Vagina (tissue), 2 donors: ENCODE results near the gene EPAS1. TPM values are rescaled to one million over a fixed set of nuclear protein-coding genes. Genes with fewer than 3 reads are reported as not detected.

Experiments used
- DNase-seq, 2 donors: peaks; one replicate each; pipeline ENCODE4 v3.0.0-alpha.2; 2017; ENCODE audit errors: extremely low spot score in 2 of 2
- H3K27ac ChIP-seq: fragments of 200-600 bp; sonication (generic); one replicate; pipeline ENCODE4 v1.5.1; 2019
- H3K27me3 ChIP-seq: fragments of 200-600 bp; sonication (generic); one replicate; pipeline ENCODE4 v1.5.1; 2019
- H3K36me3 ChIP-seq, 2 donors: fragments of 200-600 bp; sonication (generic); one replicate each; pipeline ENCODE4 v1.5.1; 2017 to 2019
- H3K4me1 ChIP-seq: fragments of 200-600 bp; sonication (generic); one replicate; pipeline ENCODE4 v1.5.1; 2019
- H3K4me3 ChIP-seq, 2 donors: fragments of 200-600 bp; sonication (generic); 1 replicate in 1 of 2; 2 replicates in 1 of 2; pipeline ENCODE4 v1.5.1; 2016 to 2019
- H3K9me3 ChIP-seq: fragments of 200-600 bp; sonication (generic); one replicate; pipeline ENCODE4 v1.5.1; 2019
- POLR2A ChIP-seq, 2 donors: fragments of 450-650 bp; IDR thresholded peaks; one replicate each; pipeline ENCODE4 v1.6.1; 2017; ENCODE audit warnings: antibody characterized with exemption in 2 of 2, mild to moderate bottlenecking in 2 of 2, moderate library complexity in 2 of 2
- POLR2AphosphoS5 ChIP-seq, 2 donors: sonication (generic); formaldehyde crosslinking; IDR thresholded peaks; one replicate each; pipeline ENCODE4 v1.9.0; 2017; ENCODE audit warnings: antibody characterized with exemption in 2 of 2, mild to moderate bottlenecking in 2 of 2, low read depth in 1 of 2; ENCODE audit not compliant: insufficient read depth in 1 of 2
- intact Hi-C: fragments of 100-400 bp; cut with DNase I; formaldehyde crosslinking; loops from one replicate; pipeline ENCODE4 v1.15.1; 2023
- total RNA-seq: library from RNA; depleted of rRNA; stranded (reverse); fragments of >200 nt; gene quantifications from one replicate; pipeline ENCODE4 v1.2.3, GENCODE V29; 2016
- TF ChIP-seq, protein P1 (sequence below), 3 experiments: fragments of 450-650 bp in 2 of 3; fragments of 200-600 bp in 1 of 3; sonication (generic) in 1 of 3; IDR thresholded peaks; one replicate each; pipeline ENCODE4 v1.5.1; 2017 to 2019; ENCODE audit warnings: antibody characterized with exemption in 3 of 3, mild to moderate bottlenecking in 2 of 3, moderate library complexity in 2 of 3

Gene EPAS1
- 222 TPM for total RNA-seq

DNA sequence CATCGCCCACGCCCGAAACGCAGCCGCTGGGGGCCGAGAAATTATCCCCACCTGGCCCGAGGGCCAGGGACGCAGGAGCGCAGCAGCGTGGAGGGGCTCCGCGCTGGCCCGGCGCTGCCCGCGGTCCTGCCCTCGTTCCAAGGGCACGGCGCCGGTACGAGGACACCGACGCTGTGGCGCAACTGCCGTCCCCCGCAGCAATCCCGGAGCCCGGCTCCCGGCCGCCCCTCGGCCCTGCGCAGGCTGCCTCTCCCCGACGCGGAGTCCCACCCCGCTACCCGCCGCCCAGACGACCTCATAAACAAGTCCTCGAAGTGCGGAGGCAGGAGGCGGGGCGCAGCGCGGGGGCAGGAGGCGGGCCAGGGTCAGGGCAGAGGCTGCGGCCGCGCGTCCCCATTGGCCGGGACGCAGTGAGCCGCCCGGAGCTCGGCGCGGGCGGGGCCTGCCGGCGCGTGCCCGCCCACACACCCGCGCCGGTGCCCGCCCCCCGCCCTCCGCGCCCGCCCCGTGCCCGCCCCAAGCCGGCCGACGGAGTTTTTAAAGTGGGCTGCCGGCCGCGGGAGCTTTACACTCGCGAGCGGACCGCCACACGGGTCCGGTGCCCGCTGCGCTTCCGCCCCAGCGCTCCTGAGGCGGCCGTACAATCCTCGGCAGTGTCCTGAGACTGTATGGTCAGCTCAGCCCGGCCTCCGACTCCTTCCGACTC, at the start of gene EPAS1:
TSS of gene EPAS1 (plus strand) at position 568 of the 706 bp plus-strand sequence. CDS start 505 bp downstream, outside the sequence.
- H3K36me3 ChIP-seq = no peaks in the 10 kb centered on the region
- TF ChIP-seq POLR2AphosphoS5 (IDR thresholded peaks at IDR 0.05; ENCODE audit: insufficient read depth in 1 of 2, low read depth in 1 of 2) (peak in 1 of 2 donors; percentile 88), POLR2A (IDR thresholded peaks at IDR 0.05) (peak; percentile 16 to 73)
- TF ChIP-seq, protein P1, sequence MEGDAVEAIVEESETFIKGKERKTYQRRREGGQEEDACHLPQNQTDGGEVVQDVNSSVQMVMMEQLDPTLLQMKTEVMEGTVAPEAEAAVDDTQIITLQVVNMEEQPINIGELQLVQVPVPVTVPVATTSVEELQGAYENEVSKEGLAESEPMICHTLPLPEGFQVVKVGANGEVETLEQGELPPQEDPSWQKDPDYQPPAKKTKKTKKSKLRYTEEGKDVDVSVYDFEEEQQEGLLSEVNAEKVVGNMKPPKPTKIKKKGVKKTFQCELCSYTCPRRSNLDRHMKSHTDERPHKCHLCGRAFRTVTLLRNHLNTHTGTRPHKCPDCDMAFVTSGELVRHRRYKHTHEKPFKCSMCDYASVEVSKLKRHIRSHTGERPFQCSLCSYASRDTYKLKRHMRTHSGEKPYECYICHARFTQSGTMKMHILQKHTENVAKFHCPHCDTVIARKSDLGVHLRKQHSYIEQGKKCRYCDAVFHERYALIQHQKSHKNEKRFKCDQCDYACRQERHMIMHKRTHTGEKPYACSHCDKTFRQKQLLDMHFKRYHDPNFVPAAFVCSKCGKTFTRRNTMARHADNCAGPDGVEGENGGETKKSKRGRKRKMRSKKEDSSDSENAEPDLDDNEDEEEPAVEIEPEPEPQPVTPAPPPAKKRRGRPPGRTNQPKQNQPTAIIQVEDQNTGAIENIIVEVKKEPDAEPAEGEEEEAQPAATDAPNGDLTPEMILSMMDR (IDR thresholded peaks at IDR 0.05) = no peak
- H3K4me3 ChIP-seq = peak within 1 kb of the TSS; percentile 73 to 94
- H3K4me1 ChIP-seq = peaks cover 23% of the 10 kb centered on the region
- intact Hi-C loops = loop anchor here (10.0 kb wide), 2 partner anchors 68 to 232 kb away; no protein-coding TSS in a partner anchor
- no peaks in the 10 kb centered on the region for H3K9me3 ChIP-seq
- no peaks in the 10 kb centered on the region for H3K27me3 ChIP-seq
- H3K27ac ChIP-seq = peak within 1 kb of the TSS; percentile 97
- peak in 1 of 2 donors; percentile 96 for DNase-seq

DNA sequence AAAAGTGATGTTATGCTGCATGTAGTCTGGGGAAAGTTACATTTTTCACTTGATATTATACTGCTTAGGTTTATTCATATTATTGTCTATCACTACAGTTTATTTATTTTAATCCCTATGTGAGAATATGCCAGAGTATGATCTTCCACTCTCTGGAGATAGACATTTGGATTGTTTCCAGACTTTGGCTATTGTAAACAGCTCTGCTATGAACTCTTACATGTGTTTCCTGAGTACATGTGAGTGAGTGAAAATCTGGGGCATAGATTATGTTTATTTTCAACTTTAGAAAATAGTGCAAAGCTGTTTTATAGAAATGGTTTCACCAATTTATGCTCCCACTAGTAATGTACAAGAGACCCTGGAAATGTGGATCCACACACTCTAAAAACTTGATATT, 49.0 kb upstream of the EPAS1 start:
- TF ChIP-seq, protein P1 (IDR thresholded peaks at IDR 0.05) = no peak
- TF ChIP-seq POLR2AphosphoS5 (IDR thresholded peaks at IDR 0.05; ENCODE audit: insufficient read depth in 1 of 2, low read depth in 1 of 2) (no peak), POLR2A (IDR thresholded peaks at IDR 0.05) (no peak)
- intact Hi-C loops = no loop called here
- no peak overlapping the region for H3K4me3 ChIP-seq

DNA sequence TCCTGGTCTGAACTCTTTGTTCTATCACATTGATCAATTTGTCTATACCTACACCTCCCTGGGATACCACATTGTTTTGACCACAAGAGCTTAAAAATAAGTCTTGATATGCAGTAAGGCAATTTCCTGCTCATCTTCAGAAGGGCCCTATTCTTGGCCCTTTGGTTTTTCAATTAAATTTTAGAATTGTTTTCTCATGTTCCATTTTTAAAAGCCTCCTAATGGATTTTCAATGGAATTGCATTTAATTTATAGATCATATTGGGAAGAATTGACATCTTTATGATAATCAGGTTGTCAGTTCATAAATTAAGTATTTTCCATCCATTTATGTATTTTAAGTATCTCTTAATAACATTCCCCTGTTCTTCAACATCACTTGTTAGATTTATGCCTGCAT, 47.6 kb upstream of the EPAS1 start:
- no peak overlapping the region for H3K4me3 ChIP-seq
- H3K9me3 ChIP-seq = no peaks in the 10 kb centered on the region
- no peaks in the 10 kb centered on the region for H3K27me3 ChIP-seq
- H3K27ac ChIP-seq = no peak overlapping the region
- peaks cover 21% of the 10 kb centered on the region for H3K4me1 ChIP-seq
- no peak for DNase-seq
- no peaks in the 10 kb centered on the region for H3K36me3 ChIP-seq
- intact Hi-C loops = no loop called here
- TF ChIP-seq, protein P1 (IDR thresholded peaks at IDR 0.05) = no peak
- TF ChIP-seq POLR2AphosphoS5 (IDR thresholded peaks at IDR 0.05; ENCODE audit: insufficient read depth in 1 of 2, low read depth in 1 of 2) = no peak
- no peak for TF ChIP-seq POLR2A (IDR thresholded peaks at IDR 0.05)

More for the DNA sequence above, 49.0 kb upstream of the EPAS1 start:
- H3K36me3 ChIP-seq = no peaks in the 10 kb centered on the region
- H3K4me1 ChIP-seq = peaks cover 18% of the 10 kb centered on the region
- H3K27ac ChIP-seq = no peak overlapping the region
- H3K27me3 ChIP-seq = no peaks in the 10 kb centered on the region
- DNase-seq = no peak
- no peaks in the 10 kb centered on the region for H3K9me3 ChIP-seq

DNA sequence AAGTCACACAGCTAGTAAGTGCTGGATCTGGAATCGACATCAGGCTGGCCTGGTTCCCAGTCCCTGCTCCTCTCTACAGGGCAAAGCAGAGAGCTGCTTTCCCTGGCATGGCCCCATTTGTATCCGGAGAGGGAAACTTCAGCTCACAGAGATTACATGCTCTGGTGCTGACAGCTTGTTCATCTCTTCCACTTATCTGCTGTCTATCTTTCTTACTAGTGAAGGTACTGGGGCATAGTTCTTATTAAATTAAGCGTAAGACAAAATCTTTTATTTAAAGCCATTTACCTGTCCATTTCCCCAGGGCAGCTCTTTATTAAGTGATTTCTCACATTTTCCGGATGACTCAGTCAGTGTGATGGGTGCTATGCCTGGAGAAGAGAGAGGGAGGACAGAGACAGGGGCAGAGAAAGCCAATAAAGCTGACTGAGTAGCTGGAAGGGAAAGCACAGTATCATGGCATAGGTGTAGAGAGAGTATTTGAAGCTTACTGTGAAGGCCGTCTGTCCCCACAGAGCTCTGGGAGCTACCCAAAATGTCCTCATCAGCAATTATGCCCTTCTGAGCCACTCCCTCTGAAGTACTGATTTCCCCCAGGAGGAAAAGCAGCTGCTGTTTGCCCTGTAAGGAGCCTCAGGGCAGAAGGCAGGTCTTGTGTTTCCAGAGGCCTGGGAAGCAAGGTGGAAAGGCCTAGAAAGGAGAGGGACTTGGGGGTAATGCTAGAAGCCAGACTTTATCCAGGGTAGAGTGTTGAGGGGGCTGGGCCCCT, 44.1 kb upstream of the EPAS1 start:
- intact Hi-C loops = no loop called here
- Histone ChIP-seq H3K4me3 (no peak overlapping the region), H3K27me3 (no peaks in the 10 kb centered on the region), H3K36me3 (no peaks in the 10 kb centered on the region), H3K27ac (no peak overlapping the region), H3K9me3 (no peaks in the 10 kb centered on the region), H3K4me1 (peaks cover 32% of the 10 kb centered on the region)
- no peak for DNase-seq
- TF ChIP-seq POLR2AphosphoS5 (IDR thresholded peaks at IDR 0.05; ENCODE audit: insufficient read depth in 1 of 2, low read depth in 1 of 2) (no peak), POLR2A (IDR thresholded peaks at IDR 0.05) (no peak)
- TF ChIP-seq, protein P1 (IDR thresholded peaks at IDR 0.05) = no peak
